GM12891 (cell line): ENCODE measurements around the gene PCGF3.

ENCODE experiments used
- POLR2A ChIP-seq: IDR thresholded peaks from 2 replicates; pipeline ENCODE4 v1.6.1; 2011; ENCODE audit warnings: low read depth, low read length, control low read depth
- POLR2AphosphoS5 ChIP-seq: IDR thresholded peaks from 2 replicates; pipeline ENCODE4 v1.6.1; 2011; ENCODE audit warnings: low read depth, low read length, control low read depth
- POU2F2 ChIP-seq: IDR thresholded peaks from 2 replicates; pipeline ENCODE4 v1.6.1; 2011; ENCODE audit warnings: low read depth, mild to moderate bottlenecking, control low read depth, low read length, moderate library complexity
- SPI1 ChIP-seq: IDR thresholded peaks from 2 replicates; pipeline ENCODE4 v1.6.1; 2011; ENCODE audit warnings: low read depth, low read length, control low read depth
- TAF1 ChIP-seq: IDR thresholded peaks from 2 replicates; pipeline ENCODE4 v1.6.1; 2011; ENCODE audit warnings: low read depth, low read length, control low read depth

DNA sequence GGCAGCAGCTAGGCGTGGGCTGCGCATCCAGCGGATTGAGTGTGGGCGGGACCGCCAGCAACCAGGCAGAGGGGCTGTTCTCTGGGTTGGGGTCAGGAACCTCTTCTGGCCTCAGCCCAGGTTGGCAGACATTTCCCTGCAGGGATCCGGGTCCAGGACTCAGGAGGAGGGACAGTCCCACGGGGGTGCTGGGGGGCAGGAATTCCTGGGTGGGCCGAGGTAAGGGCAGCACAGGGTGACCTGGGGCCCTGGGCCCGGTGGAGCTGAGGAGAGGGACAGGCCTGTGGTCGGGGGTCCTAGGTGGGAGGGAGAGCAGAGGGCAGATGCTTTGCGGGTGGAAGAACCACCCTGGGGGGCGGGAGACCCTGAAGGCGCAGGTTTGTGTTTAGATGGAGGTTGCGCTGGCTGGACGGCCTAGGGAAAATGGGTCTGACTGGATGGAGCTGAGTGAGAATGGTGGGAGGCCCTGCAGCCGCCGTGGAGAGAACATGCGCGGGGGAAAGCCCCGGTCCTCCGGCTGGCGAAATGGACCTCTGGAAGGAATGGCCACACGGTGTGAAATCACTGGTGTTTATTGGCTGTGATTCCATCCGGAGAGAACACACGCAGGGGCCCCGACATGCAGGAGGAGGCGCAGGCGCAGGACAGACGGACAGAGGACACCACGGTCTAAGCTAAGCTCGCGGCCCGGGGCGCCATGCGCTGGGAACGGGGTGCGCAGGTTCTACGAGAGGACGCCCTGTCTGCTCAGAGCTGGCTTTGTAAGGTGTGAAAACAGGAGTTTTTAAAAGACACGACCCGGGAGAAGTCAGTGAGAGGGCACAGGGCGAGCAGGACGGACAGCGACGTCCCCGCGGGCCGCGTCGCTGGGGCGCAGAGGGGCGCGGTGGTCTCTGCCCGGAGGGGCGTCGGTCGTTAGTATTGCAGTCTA, 79.0 kb downstream of the PCGF3 start:
- no peak for TF ChIP-seq POLR2AphosphoS5
- TF ChIP-seq SPI1 = no peak
- TF ChIP-seq TAF1 = no peak
- no peak for TF ChIP-seq POLR2A
- no peak for TF ChIP-seq POU2F2
